ENCODE data around the gene NLRP3. TPM values are rescaled to one million over a fixed set of nuclear protein-coding genes. Genes with fewer than 3 reads are reported as not detected.
"Not testable (repeated sequence)": the region's sequence is repeated elsewhere in the genome, so short reads cannot be mapped to it uniquely, and the experiment has no call there.

The NLRP3 gene
- total RNA-seq, 1 donor from 2014 or later: 1.2 TPM

- no peak for DNase-seq (ENCODE audit: missing footprints)
- intact Hi-C loops (cut with DNase I): no loop called here
- no peak for ATAC-seq
Measured at GRCh38 chr1:247387096-247387495, 28.9 kb upstream of the NLRP3 start.

DNA sequence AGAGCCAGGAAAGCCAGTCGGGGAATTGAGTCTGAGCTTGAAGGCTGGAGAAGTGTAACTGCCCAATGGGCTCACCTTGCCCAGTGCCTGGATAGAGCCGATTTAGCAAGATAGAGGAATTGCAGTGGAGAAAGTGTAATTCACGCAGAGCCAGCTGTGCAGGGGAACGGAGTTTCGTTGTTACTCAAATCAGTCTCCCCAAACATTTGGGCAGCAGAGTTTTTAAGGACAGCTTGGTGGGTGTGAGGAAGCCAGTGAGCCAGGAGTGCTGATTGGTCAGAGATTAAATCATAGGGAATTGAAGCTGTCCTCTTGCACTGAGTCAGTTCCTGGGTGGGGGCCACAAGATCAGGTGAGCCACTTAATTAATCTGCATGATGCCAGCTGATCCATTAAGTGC lies 28.4 kb upstream of the NLRP3 start:
- no peak for ATAC-seq
- no peak for DNase-seq (ENCODE audit: missing footprints)
- intact Hi-C loops (cut with DNase I): no loop called here

DNA sequence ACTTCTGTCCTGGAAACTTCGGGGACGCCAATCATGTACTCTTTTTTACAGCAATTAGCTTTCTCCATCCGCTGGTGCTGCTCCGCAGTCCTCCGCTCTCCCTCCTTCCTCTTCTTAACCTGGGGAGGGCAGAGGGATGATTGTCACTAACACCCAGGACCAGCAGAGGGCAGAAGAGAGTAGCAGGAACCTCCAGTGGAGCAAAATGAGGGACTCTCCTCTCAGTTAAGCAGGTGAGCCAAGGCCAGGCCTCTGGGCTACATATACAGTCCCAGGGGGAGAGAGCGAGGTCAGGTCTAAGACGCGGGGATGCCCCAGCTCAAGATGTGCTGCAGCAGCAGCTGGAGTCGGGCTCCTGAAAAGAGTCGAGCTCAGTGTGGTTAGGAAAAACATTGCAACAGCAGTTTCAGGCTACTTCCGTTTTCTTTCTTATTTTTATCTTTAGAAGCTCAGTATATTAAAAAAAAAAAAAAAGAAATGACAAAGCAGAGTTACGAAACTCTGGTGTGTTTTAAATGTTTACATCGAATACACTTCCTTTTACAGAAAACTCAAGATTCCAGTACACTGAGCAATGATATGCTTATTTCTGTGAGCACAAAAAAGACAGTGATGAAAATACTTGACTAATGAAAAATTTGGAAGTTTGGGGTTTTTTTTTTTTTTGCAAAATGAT lies 25.7 kb upstream of the NLRP3 start:
- DNase-seq (ENCODE audit: missing footprints): peak; percentile 87
- intact Hi-C loops (cut with DNase I): loop anchor here (2.0 kb wide), 1 partner anchor 97 kb away; no protein-coding TSS in a partner anchor
- ATAC-seq: peak; percentile 93

DNA sequence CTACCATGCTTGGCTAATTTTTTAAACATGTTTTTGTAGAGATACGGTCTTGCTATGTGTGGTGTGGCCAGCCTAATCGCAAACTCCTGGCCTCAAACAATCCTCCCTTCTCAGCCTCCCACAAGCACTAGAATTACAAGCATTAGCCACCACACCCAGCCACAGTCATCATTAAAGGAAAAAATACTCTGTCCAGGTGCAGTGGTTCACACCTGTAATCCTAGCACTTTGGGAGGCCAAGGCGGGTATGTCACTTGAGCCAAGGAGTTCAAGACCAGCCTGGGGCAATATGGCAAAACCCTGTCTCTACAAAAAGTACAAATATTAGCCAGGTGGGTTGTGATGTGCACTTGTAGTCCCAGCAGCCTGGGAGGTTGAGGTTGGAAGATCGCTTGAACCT lies 25.0 kb upstream of the NLRP3 start:
- DNase-seq (ENCODE audit: missing footprints) (no peak), ATAC-seq (no peak)
- intact Hi-C loops (cut with DNase I): loop anchor here (2.0 kb wide), 1 partner anchor 96 kb away; no protein-coding TSS in a partner anchor

DNA sequence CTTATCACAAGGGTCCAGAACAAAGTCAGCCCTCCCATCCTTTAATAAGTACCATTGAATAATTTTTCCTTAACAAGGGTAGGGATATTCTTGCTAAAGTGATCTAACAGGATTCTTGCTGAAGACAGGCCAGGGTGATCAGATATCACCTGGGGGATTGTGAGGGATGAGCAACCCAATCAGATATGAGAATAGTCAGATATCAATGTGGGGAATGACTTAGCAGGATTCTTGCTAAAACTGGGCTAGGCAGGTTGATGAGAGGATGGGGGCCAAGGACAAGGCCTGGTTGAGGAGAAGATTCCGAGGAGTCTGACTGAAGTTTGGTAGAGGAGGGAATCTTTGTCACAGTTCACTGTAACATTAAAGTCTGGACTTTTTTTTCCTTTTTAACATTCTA lies 23.9 kb upstream of the NLRP3 start:
- ATAC-seq: no peak
- intact Hi-C loops (cut with DNase I): no loop called here

GRCh38 chr1:247395075-247395474 lies 20.9 kb upstream of the NLRP3 start:
- intact Hi-C loops (cut with DNase I); DNase-seq (ENCODE audit: missing footprints); ATAC-seq: not testable (repeated sequence)

More for the DNA sequence above, 23.9 kb upstream of the NLRP3 start:
- DNase-seq (ENCODE audit: missing footprints): no peak

- intact Hi-C loops (cut with DNase I): no loop called here
Measured at GRCh38 chr1:247400685-247401084, 15.3 kb upstream of the NLRP3 start.

GRCh38 chr1:247401310-247402119 lies 14.5 kb upstream of the NLRP3 start:
- no peak for ATAC-seq
- intact Hi-C loops (cut with DNase I): no loop called here

More at GRCh38 chr1:247400685-247401084, 15.3 kb upstream of the NLRP3 start:
- ATAC-seq (no peak), DNase-seq (ENCODE audit: missing footprints) (no peak)

GRCh38 chr1:247402120-247402675 lies 13.8 kb upstream of the NLRP3 start:
- intact Hi-C loops (cut with DNase I): no loop called here
- DNase-seq (ENCODE audit: missing footprints): peak; percentile 63
- no peak for ATAC-seq

More at GRCh38 chr1:247401310-247402119, 14.5 kb upstream of the NLRP3 start:
- DNase-seq (ENCODE audit: missing footprints): no peak

- ATAC-seq (no peak), DNase-seq (ENCODE audit: missing footprints) (no peak)
- intact Hi-C loops (cut with DNase I): no loop called here
Measured at GRCh38 chr1:247406014-247406656, 9.8 kb upstream of the NLRP3 start.

- ATAC-seq: peak; percentile 36
- intact Hi-C loops (cut with DNase I): no loop called here
- DNase-seq (ENCODE audit: missing footprints): peak; percentile 87
Measured at GRCh38 chr1:247407180-247407616, 8.8 kb upstream of the NLRP3 start.

- no peak for DNase-seq (ENCODE audit: missing footprints)
- ATAC-seq: peak; percentile 55
- intact Hi-C loops (cut with DNase I): no loop called here
Measured at GRCh38 chr1:247408100-247408499, 7.9 kb upstream of the NLRP3 start.

- intact Hi-C loops (cut with DNase I): no loop called here
- DNase-seq (ENCODE audit: missing footprints): no peak
- no peak for ATAC-seq
Measured at GRCh38 chr1:247409869-247410544, 6.0 kb upstream of the NLRP3 start.

DNA sequence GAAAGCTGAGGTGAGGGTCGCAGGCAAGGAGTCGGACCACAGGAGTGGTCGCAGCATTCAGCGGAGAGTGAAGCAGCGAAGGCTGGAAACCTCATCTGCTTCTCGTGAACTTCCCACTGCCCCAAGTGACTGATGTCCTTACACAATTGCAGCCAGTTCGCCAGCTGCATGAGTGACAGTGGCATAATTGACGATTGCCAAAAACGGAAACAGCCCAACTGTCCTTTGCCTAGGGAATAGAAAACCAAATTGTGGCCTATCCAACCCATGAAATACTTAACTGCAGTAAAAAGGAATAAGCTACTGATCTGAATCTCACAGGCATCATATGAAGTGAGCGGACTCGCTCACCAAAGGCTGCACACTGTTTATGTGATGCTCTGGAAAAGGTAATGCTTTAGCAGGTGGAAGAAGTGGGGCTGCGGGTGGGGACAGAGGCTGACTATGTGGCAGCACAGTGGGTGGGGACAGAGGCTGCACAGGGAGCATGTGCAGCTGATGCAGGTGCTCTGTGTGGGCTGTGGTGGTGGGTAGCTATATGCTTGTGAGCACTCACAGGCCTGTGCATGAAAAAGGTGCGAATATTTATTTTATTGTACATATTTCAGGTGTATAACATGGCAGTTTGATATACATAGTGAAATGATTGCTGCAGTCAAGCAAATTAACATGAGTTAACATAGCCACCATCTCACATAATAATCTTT lies 4.2 kb upstream of the NLRP3 start:
- intact Hi-C loops (cut with DNase I): no loop called here
- no peak for DNase-seq (ENCODE audit: missing footprints)
- no peak for ATAC-seq

- DNase-seq (ENCODE audit: missing footprints) (no peak), ATAC-seq (peak; percentile 26)
- intact Hi-C loops (cut with DNase I): no loop called here
Measured at GRCh38 chr1:247417831-247418230, 1.9 kb downstream of the NLRP3 start.

GRCh38 chr1:247419336-247419735 lies 3.4 kb downstream of the NLRP3 start:
- DNase-seq (ENCODE audit: missing footprints) (no peak), ATAC-seq (no peak)
- intact Hi-C loops (cut with DNase I): no loop called here

DNA sequence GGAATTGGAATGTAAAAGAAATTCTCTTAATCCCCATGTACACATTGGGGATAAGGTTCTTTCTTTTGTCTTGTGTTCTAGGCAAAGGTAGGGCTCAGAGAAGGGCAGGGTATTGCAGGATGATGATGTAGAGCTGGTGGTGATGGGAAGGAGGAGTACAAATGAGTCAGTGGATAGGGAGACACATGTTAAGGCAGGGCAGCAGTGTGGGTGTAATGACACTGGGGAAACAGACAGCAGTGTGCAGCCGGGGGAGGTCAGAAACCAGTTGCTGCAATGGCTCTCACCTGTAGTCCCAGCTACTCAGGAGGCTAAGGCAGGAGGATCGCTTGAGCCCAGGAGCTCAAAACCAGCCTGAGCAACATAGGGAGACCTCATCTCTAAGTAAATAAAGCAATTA lies 5.1 kb downstream of the NLRP3 start:
- DNase-seq (ENCODE audit: missing footprints) (no peak), ATAC-seq (no peak)
- intact Hi-C loops (cut with DNase I): no loop called here

GRCh38 chr1:247429496-247429895 lies 13.5 kb downstream of the NLRP3 start:
- intact Hi-C loops (cut with DNase I): no loop called here
- DNase-seq (ENCODE audit: missing footprints) (no peak), ATAC-seq (peak; percentile 28)

Measured in Right ventricle myocardium inferior (tissue), 1 donor.